ENCODE results near the gene RPS2.

DNA sequence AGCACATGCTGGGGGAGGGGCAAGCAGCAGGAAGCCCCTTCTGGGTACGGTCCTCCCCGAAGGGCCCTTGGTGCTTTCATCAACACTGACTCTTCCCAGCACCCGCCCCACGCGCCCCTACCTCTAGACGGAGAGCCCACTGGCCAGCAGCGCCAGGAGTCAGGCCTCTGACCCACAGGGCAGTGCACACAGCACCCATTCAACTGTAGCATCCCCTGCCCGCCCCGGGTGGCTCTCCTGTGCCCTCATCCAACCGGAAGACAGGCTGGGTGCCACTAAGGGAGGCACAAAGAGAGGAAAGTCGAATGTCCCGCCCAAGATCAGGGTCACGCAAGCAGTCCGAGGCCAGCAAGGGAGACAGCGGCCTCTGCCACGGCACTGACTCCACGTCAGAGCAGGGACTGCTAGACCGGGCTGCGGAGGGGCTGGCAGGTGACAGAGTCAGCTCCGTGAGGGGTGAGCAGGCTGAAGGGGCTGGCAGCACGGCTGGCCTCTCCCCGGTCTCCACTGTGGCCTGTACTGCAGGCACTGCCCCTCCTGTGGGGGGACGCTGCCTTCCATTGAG lies 31.4 kb downstream of the RPS2 start:
- no peak for TF ChIP-seq ZEB2 (tag by site-specific recombination; IDR thresholded peaks at IDR 0.05)
- TF ChIP-seq, protein P1, sequence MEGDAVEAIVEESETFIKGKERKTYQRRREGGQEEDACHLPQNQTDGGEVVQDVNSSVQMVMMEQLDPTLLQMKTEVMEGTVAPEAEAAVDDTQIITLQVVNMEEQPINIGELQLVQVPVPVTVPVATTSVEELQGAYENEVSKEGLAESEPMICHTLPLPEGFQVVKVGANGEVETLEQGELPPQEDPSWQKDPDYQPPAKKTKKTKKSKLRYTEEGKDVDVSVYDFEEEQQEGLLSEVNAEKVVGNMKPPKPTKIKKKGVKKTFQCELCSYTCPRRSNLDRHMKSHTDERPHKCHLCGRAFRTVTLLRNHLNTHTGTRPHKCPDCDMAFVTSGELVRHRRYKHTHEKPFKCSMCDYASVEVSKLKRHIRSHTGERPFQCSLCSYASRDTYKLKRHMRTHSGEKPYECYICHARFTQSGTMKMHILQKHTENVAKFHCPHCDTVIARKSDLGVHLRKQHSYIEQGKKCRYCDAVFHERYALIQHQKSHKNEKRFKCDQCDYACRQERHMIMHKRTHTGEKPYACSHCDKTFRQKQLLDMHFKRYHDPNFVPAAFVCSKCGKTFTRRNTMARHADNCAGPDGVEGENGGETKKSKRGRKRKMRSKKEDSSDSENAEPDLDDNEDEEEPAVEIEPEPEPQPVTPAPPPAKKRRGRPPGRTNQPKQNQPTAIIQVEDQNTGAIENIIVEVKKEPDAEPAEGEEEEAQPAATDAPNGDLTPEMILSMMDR (tag by site-specific recombination; IDR thresholded peaks at IDR 0.05) = no peak
